IMR-90 (cell line): Measurements from ENCODE around the gene TRIM33. TPM values are rescaled to one million over a fixed set of nuclear protein-coding genes. Genes with fewer than 3 reads are reported as not detected.
"Not testable (repeated sequence)": the region's sequence is repeated elsewhere in the genome, so short reads cannot be mapped to it uniquely, and the experiment has no call there.

Experiments used
- ATAC-seq: fragments of 200-7000 bp; cut with Tn5 transposase; 2 replicates; pipeline ENCODE4 v1.9.1; 2020; ENCODE audit warnings: low read depth, mild to moderate bottlenecking, moderate library complexity
- BruUV-seq: library from RNA; stranded (reverse); fragments of 400-500 nt; replicated peaks from 2 replicates; lab custom pipeline; 2021; lab: Mats Ljungman, UMichigan
- CTCF ChIA-PET: fragments of 300-600 bp; formaldehyde crosslinking; extraction: SDS; loops from one replicate; lab custom pipeline; 2021; ENCODE audit warnings: antibody characterized with exemption; lab: Yijun Ruan, JAX
- POLR2A ChIA-PET: fragments of 300-600 bp; sonication (Branson Sonifier 250); formaldehyde crosslinking; loops from one replicate; lab custom pipeline; 2022; ENCODE audit warnings: antibody characterized with exemption; ENCODE audit not compliant: unreplicated experiment; lab: Charles Lee
- DNase-seq: peaks from one replicate; pipeline ENCODE4 v3.0.0; 2013
- H2AFZ ChIP-seq: replicated peaks from 2 replicates; pipeline ENCODE3; 2013; ENCODE audit warnings: low read length, mild to moderate bottlenecking; ENCODE audit not compliant: poor library complexity
- H2AK5ac ChIP-seq: 2 replicates; pipeline ENCODE4 v1.6.1; 2013; ENCODE audit warnings: low read depth, low read length, inconsistent platforms
- H2AK9ac ChIP-seq: replicated peaks from 2 replicates; pipeline ENCODE3; 2013; ENCODE audit warnings: mild to moderate bottlenecking, low read depth, low read length, moderate library complexity; ENCODE audit not compliant: poor library complexity
- H2BK120ac ChIP-seq: 2 replicates; pipeline ENCODE4 v1.6.1; 2013; ENCODE audit warnings: low read depth, low read length, inconsistent platforms
- H2BK15ac ChIP-seq: 3 replicates; pipeline ENCODE4 v1.6.1; 2013; ENCODE audit warnings: low read depth, low read length, inconsistent platforms
- H2BK20ac ChIP-seq: 2 replicates; pipeline ENCODE4 v1.6.1; 2013; ENCODE audit warnings: low read depth, mild to moderate bottlenecking, inconsistent platforms, low read length, moderate library complexity
- H2BK5ac ChIP-seq: 2 replicates; pipeline ENCODE4 v1.6.1; 2013; ENCODE audit warnings: mild to moderate bottlenecking, low read depth, low read length, inconsistent platforms; ENCODE audit not compliant: poor library complexity, severe bottlenecking
- H3K14ac ChIP-seq: replicated peaks from 2 replicates; pipeline ENCODE4 v1.6.1; 2013; ENCODE audit warnings: low read depth, low read length, inconsistent platforms
- H3K18ac ChIP-seq: 2 replicates; pipeline ENCODE4 v1.6.1; 2013; ENCODE audit warnings: low read depth, low read length, control low read depth
- H3K23ac ChIP-seq: 2 replicates; pipeline ENCODE4 v1.6.1; 2013; ENCODE audit warnings: low read depth, low read length, inconsistent platforms
- H3K27ac ChIP-seq: 2 replicates; pipeline ENCODE4 v1.5.1; 2013; ENCODE audit warnings: mild to moderate bottlenecking, control low read depth, low read length; ENCODE audit not compliant: insufficient read depth
- H3K27me3 ChIP-seq: 2 replicates; pipeline ENCODE4 v1.6.1; 2013; ENCODE audit warnings: low read length; ENCODE audit not compliant: control insufficient read depth, insufficient read depth
- H3K36me3 ChIP-seq: 2 replicates; pipeline ENCODE4 v1.6.1; 2013; ENCODE audit warnings: low read length, mixed read lengths; ENCODE audit not compliant: control insufficient read depth, insufficient read depth
- H3K4ac ChIP-seq: 2 replicates; pipeline ENCODE4 v1.6.1; 2013; ENCODE audit warnings: low read depth, low read length, inconsistent platforms
- H3K4me1 ChIP-seq: 2 replicates; pipeline ENCODE4 v1.6.1; 2013; ENCODE audit warnings: low read length, mixed read lengths; ENCODE audit not compliant: control insufficient read depth, insufficient read depth
- H3K4me2 ChIP-seq: 2 replicates; pipeline ENCODE4 v1.6.1; 2013; ENCODE audit warnings: low read depth, mild to moderate bottlenecking, control low read depth, low read length, moderate library complexity
- H3K4me3 ChIP-seq: 2 replicates; pipeline ENCODE4 v1.5.1; 2013; ENCODE audit warnings: low read depth, mild to moderate bottlenecking, control low read depth, low read length, moderate library complexity; ENCODE audit not compliant: insufficient read depth
- H3K56ac ChIP-seq: 2 replicates; pipeline ENCODE4 v1.6.1; 2013; ENCODE audit warnings: low read length, inconsistent platforms; ENCODE audit not compliant: insufficient read depth; ENCODE audit errors: extremely low read depth
- H3K79me1 ChIP-seq, 2 experiments: 2 replicates each; pipeline ENCODE4 v1.6.1; 2013; ENCODE audit warnings: low read length in 2 of 2, inconsistent platforms in 1 of 2, low read depth in 1 of 2
- H3K9ac ChIP-seq: 2 replicates; pipeline ENCODE4 v1.6.1; 2013; ENCODE audit warnings: low read depth, low read length, control low read depth
- H3K9me1 ChIP-seq: 2 replicates; pipeline ENCODE4 v1.6.1; 2013; ENCODE audit warnings: low read length, inconsistent platforms; ENCODE audit not compliant: insufficient read depth
- H3K9me3 ChIP-seq: 2 replicates; pipeline ENCODE4 v1.6.1; 2013; ENCODE audit warnings: low read length; ENCODE audit not compliant: control insufficient read depth, insufficient read depth
- H4K20me1 ChIP-seq: 2 replicates; pipeline ENCODE4 v1.6.1; 2013; ENCODE audit warnings: low read length, inconsistent platforms; ENCODE audit not compliant: insufficient read depth
- H4K5ac ChIP-seq: 2 replicates; pipeline ENCODE4 v1.6.1; 2013; ENCODE audit warnings: mild to moderate bottlenecking, low read depth, low read length, control low read depth
- H4K8ac ChIP-seq, 2 experiments: 2 replicates each; pipeline ENCODE4 v1.6.1; 2013; ENCODE audit warnings: low read depth in 2 of 2, low read length in 2 of 2, control low read depth in 1 of 2, inconsistent platforms in 1 of 2
- H4K91ac ChIP-seq: 2 replicates; pipeline ENCODE4 v1.6.1; 2013; ENCODE audit warnings: low read depth, low read length, inconsistent platforms; ENCODE audit not compliant: insufficient read depth
- WGBS, 2 experiments: methylation state at CpG; one replicate each; pipeline versions ENCODE4 v1.1.5 to v1.1.7; 2013; ENCODE audit warnings: missing lambda C conversion rate in 2 of 2; ENCODE audit not compliant: insufficient read length in 1 of 2; ENCODE audit errors: extremely low coverage in 2 of 2; 5-methylcytosine and 5-hydroxymethylcytosine counted together
- dilution Hi-C: fragments of 300-500 bp; cut with HindIII; formaldehyde crosslinking; loops from one replicate; pipeline ENCODE4 v1.14.3; 2018; ENCODE audit warnings: low sequenced_read_pairs; ENCODE audit not compliant: unreplicated experiment
- in situ Hi-C: fragments of 300-500 bp; cut with MboI; formaldehyde crosslinking; loops from 3 replicates; pipeline ENCODE4 v1.14.3; 2019; ENCODE audit warnings: low sequenced_read_pairs, inconsistent platforms, mixed read lengths
- intact Hi-C: fragments of 100-400 bp; cut with micrococcal nuclease; formaldehyde crosslinking; loops from 2 replicates; pipeline ENCODE4 v1.10.0; 2022
- polyA plus RNA-seq, 3 experiments: library from polyadenylated mRNA; depleted of rRNA; stranded (reverse); fragments of >200 nt; gene quantifications; 2 replicates each; pipeline ENCODE4 v1.2.3, GENCODE V29; 2012; ENCODE audit warnings: low replicate concordance in 1 of 3
- total RNA-seq: library from RNA; depleted of rRNA; stranded (reverse); fragments of >200 nt; gene quantifications from 2 replicates; pipeline ENCODE4 v1.2.3, GENCODE V29; 2012

Gene TRIM33
- total and polyA plus RNA-seq, 2 of the 4 experiments (the other 2 are of a cell fraction): 9.5 to 40.1 TPM

DNA sequence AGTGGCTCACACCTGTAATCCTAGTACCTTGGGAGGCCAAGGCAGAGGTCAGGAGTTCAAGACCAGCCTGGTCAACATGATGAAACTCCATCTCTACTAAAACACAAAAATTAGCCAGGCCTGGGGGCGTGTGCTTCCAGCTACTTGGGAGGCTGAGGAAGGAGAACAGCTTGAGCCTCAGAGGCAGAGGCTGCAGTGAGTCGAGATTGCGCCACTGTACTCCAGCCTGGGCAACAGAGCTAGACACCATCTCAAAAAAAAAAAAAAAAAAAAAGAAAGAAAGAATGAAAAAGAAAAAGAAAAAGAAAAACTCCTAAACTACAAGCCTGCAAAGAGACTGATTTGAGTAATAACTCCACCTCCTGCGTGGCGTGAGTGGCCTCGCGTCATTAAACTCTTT, 92.1 kb downstream of the TRIM33 start:
- H2BK5ac ChIP-seq, H3K4ac ChIP-seq, intact Hi-C loops, ATAC-seq, H4K5ac ChIP-seq, H3K79me1 ChIP-seq, H3K9me1 ChIP-seq, POLR2A ChIA-PET, H3K56ac ChIP-seq, dilution Hi-C loops, H2AK5ac ChIP-seq, in situ Hi-C loops, H4K8ac ChIP-seq, CTCF ChIA-PET, H3K27me3 ChIP-seq, H2AFZ ChIP-seq, H2BK20ac ChIP-seq, H3K4me3 ChIP-seq, DNase-seq, H3K4me1 ChIP-seq, H3K14ac ChIP-seq, H3K4me2 ChIP-seq, H2BK15ac ChIP-seq, H3K27ac ChIP-seq, H4K91ac ChIP-seq, H3K23ac ChIP-seq, H2AK9ac ChIP-seq, H3K18ac ChIP-seq, H2BK120ac ChIP-seq, BruUV-seq, H4K20me1 ChIP-seq, H3K9ac ChIP-seq, H3K9me3 ChIP-seq: not testable (repeated sequence)
- peaks cover 22% of the 10 kb centered on the region for H3K36me3 ChIP-seq
- WGBS, 2 experiments: no CpG with 5 or more reads among the region's 7 CpGs
